Neural cell (in vitro differentiated cells): Measurements from ENCODE around the gene MS4A4E. TPM values are rescaled to one million over a fixed set of nuclear protein-coding genes. Genes with fewer than 3 reads are reported as not detected.

Source experiments
- H2AFZ ChIP-seq: fragments of 200-600, 300-800 bp; sonication (generic), shearing (Covaris generic); 2 replicates; pipeline ENCODE4 v1.6.0; 2014; ENCODE audit warnings: low read depth, mild to moderate bottlenecking, antibody characterized with exemption, low read length, moderate library complexity
- H3F3A ChIP-seq: fragments of 200-600 bp; shearing (Covaris generic); 2 replicates; pipeline ENCODE4 v1.6.1; 2016; ENCODE audit warnings: mild to moderate bottlenecking, moderate library complexity, mixed read lengths, antibody characterized with exemption, low read length; ENCODE audit not compliant: insufficient read depth, poor library complexity, severe bottlenecking
- H3K27ac ChIP-seq: fragments of 200-600, 300-800 bp; sonication (generic), shearing (Covaris generic); 2 replicates; pipeline ENCODE4 v1.5.1; 2014; ENCODE audit warnings: mild to moderate bottlenecking, low read length, moderate library complexity
- H3K27me3 ChIP-seq: fragments of 300-800, 200-600 bp; sonication (generic), shearing (Covaris generic); 2 replicates; pipeline ENCODE4 v1.6.0; 2014; ENCODE audit warnings: mild to moderate bottlenecking, low read depth, low read length, moderate library complexity; ENCODE audit not compliant: insufficient read depth
- H3K36me3 ChIP-seq: fragments of 300-800, 200-600 bp; sonication (generic), shearing (Covaris generic); 2 replicates; pipeline ENCODE4 v1.5.1; 2014; ENCODE audit warnings: mild to moderate bottlenecking, antibody characterized with exemption, low read length, moderate library complexity; ENCODE audit not compliant: insufficient read depth
- H3K4me2 ChIP-seq: fragments of 300-800, 200-600 bp; sonication (generic), shearing (Covaris generic); 2 replicates; pipeline ENCODE4 v1.6.0; 2014; ENCODE audit warnings: mild to moderate bottlenecking, low read length
- H3K4me3 ChIP-seq: fragments of 300-800, 200-600 bp; sonication (generic), shearing (Covaris generic); 2 replicates; pipeline ENCODE4 v1.5.1; 2014; ENCODE audit warnings: mild to moderate bottlenecking, low read length, moderate library complexity
- H3K79me2 ChIP-seq: fragments of 200-600 bp; shearing (Covaris generic); replicated peaks from 2 replicates; pipeline ENCODE4 v1.6.0; 2014; ENCODE audit warnings: mild to moderate bottlenecking, low read length, moderate library complexity; ENCODE audit not compliant: insufficient read depth
- H3K9ac ChIP-seq: fragments of 300-800, 200-600 bp; sonication (generic), shearing (Covaris generic); 2 replicates; pipeline ENCODE4 v1.6.1; 2016; ENCODE audit warnings: mild to moderate bottlenecking, low read length, mixed read lengths
- H3K9me2 ChIP-seq: fragments of 200-600 bp; shearing (Covaris generic); 2 replicates; pipeline ENCODE4 v1.6.1; 2016; ENCODE audit warnings: mild to moderate bottlenecking, low read length, mixed read lengths; ENCODE audit not compliant: insufficient read depth
- H3K9me3 ChIP-seq: fragments of 200-600, 300-800 bp; sonication (generic), shearing (Covaris generic); 2 replicates; pipeline ENCODE4 v1.6.1; 2016; ENCODE audit warnings: mild to moderate bottlenecking, mixed run types, low read length, moderate library complexity, mixed read lengths
- H4K20me1 ChIP-seq: fragments of 200-600 bp; shearing (Covaris generic); 2 replicates; pipeline ENCODE4 v1.6.1; 2016; ENCODE audit warnings: mild to moderate bottlenecking, mixed run types; ENCODE audit not compliant: insufficient read depth
- EP300 ChIP-seq: fragments of 450-650 bp; conservative IDR thresholded peaks from 2 replicates; pipeline ENCODE4 v1.6.1; 2014; ENCODE audit warnings: antibody characterized with exemption, mild to moderate bottlenecking, moderate library complexity; ENCODE audit not compliant: poor library complexity, severe bottlenecking
- EZH2 ChIP-seq: fragments of 200-600, 300-800 bp; shearing (Covaris generic), sonication (generic); IDR thresholded peaks from 2 replicates; pipeline ENCODE4 v1.6.1; 2014; ENCODE audit warnings: antibody characterized with exemption, low read length, borderline replicate concordance, mild to moderate bottlenecking; ENCODE audit not compliant: insufficient read depth, poor library complexity, severe bottlenecking
- MXI1 ChIP-seq: fragments of 450-650 bp; conservative IDR thresholded peaks from 2 replicates; pipeline ENCODE4 v1.6.1; 2014; ENCODE audit warnings: antibody characterized with exemption, mild to moderate bottlenecking; ENCODE audit not compliant: poor library complexity, severe bottlenecking
- POLR2AphosphoS5 ChIP-seq: IDR thresholded peaks from 2 replicates; pipeline ENCODE4 v1.6.1; 2012
- RAD21 ChIP-seq: fragments of 450-650 bp; conservative IDR thresholded peaks from 2 replicates; pipeline ENCODE4 v1.6.1; 2014; ENCODE audit warnings: antibody characterized with exemption, mild to moderate bottlenecking, moderate library complexity
- SMC3 ChIP-seq: fragments of 450-650 bp; conservative IDR thresholded peaks from 2 replicates; pipeline ENCODE4 v1.6.1; 2014; ENCODE audit warnings: antibody characterized with exemption, mild to moderate bottlenecking, moderate library complexity; ENCODE audit not compliant: poor library complexity
- TAF1 ChIP-seq: IDR thresholded peaks from 2 replicates; pipeline ENCODE4 v1.6.1; 2012; ENCODE audit warnings: low read depth
- polyA plus RNA-seq: library from polyadenylated mRNA; depleted of rRNA; stranded (reverse); fragments of >200 nt; gene quantifications from 2 replicates; pipeline ENCODE4 v1.2.3, GENCODE V29; 2014
- TF ChIP-seq, protein P1 (sequence below): fragments of 450-650 bp; IDR thresholded peaks from 2 replicates; pipeline ENCODE4 v1.5.1; 2014; ENCODE audit warnings: antibody characterized with exemption, mild to moderate bottlenecking, moderate library complexity; ENCODE audit not compliant: poor library complexity, severe bottlenecking
- TF ChIP-seq, protein P2 (sequence below): IDR thresholded peaks from 2 replicates; pipeline ENCODE4 v1.6.1; 2012; ENCODE audit warnings: borderline replicate concordance

MS4A4E gene
- polyA plus RNA-seq, 1 donor from 2014 or later, result not detected

DNA sequence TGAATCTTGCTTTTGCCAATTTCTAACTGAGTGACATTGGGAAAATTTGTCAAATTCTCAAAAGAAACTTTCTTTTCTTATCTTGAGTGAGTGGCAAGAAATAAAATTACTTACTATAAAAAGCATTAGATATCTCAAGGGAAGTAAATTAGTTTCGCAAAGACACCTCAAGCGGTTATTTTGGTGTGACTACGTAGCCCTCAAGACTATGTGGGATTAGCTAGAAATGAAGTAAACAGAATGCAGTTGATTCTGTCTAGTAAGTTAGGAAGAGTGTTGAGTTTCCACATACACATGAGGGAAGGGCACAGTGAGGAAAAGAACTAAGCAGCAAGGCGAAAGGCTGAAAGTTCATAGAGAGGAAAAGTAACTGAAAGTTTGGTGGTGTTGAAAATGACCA is 31.7 kb downstream of the MS4A4E start:
- Histone ChIP-seq H3K79me2 (no peaks in the 10 kb centered on the region), H3K9me2 (no peaks in the 10 kb centered on the region), H3K9me3 (no peaks in the 10 kb centered on the region), H3K36me3 (no peaks in the 10 kb centered on the region), H3K9ac (no peak overlapping the region), H3K27ac (no peak overlapping the region), H3K27me3 (no peaks in the 10 kb centered on the region), H2AFZ (no peak overlapping the region), H3K4me3 (no peak overlapping the region), H3F3A (no peaks in the 10 kb centered on the region), H4K20me1 (no peaks in the 10 kb centered on the region), H3K4me2 (no peak overlapping the region)
- TF ChIP-seq EZH2 (no peak), TAF1 (no peak), MXI1 (no peak), POLR2AphosphoS5 (no peak), EP300 (no peak)
- TF ChIP-seq, protein P1, sequence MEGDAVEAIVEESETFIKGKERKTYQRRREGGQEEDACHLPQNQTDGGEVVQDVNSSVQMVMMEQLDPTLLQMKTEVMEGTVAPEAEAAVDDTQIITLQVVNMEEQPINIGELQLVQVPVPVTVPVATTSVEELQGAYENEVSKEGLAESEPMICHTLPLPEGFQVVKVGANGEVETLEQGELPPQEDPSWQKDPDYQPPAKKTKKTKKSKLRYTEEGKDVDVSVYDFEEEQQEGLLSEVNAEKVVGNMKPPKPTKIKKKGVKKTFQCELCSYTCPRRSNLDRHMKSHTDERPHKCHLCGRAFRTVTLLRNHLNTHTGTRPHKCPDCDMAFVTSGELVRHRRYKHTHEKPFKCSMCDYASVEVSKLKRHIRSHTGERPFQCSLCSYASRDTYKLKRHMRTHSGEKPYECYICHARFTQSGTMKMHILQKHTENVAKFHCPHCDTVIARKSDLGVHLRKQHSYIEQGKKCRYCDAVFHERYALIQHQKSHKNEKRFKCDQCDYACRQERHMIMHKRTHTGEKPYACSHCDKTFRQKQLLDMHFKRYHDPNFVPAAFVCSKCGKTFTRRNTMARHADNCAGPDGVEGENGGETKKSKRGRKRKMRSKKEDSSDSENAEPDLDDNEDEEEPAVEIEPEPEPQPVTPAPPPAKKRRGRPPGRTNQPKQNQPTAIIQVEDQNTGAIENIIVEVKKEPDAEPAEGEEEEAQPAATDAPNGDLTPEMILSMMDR, result no peak
- TF ChIP-seq, protein P2, sequence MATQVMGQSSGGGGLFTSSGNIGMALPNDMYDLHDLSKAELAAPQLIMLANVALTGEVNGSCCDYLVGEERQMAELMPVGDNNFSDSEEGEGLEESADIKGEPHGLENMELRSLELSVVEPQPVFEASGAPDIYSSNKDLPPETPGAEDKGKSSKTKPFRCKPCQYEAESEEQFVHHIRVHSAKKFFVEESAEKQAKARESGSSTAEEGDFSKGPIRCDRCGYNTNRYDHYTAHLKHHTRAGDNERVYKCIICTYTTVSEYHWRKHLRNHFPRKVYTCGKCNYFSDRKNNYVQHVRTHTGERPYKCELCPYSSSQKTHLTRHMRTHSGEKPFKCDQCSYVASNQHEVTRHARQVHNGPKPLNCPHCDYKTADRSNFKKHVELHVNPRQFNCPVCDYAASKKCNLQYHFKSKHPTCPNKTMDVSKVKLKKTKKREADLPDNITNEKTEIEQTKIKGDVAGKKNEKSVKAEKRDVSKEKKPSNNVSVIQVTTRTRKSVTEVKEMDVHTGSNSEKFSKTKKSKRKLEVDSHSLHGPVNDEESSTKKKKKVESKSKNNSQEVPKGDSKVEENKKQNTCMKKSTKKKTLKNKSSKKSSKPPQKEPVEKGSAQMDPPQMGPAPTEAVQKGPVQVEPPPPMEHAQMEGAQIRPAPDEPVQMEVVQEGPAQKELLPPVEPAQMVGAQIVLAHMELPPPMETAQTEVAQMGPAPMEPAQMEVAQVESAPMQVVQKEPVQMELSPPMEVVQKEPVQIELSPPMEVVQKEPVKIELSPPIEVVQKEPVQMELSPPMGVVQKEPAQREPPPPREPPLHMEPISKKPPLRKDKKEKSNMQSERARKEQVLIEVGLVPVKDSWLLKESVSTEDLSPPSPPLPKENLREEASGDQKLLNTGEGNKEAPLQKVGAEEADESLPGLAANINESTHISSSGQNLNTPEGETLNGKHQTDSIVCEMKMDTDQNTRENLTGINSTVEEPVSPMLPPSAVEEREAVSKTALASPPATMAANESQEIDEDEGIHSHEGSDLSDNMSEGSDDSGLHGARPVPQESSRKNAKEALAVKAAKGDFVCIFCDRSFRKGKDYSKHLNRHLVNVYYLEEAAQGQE, result no peak

DNA sequence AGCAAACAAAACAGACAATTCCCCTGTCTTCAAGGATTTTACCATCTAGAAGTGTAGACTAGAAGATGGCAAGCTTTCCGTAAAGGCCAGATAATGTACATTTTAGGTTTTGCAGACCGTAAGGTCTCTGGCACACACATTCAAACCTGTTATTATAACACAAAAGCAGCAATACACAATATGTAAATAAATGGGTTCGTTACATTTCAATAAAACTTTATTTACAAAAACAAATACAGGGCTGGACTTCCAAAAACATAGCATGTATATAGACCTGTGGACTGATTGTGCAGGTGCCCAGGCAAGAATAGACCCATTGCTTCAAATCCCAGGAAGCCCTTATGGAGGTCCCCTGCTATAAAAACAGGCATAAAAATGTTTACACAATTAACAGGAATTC is 33.0 kb downstream of the MS4A4E start:
- no peaks in the 10 kb centered on the region for H4K20me1 ChIP-seq
- H3K4me3 ChIP-seq, result no peak overlapping the region
- TF ChIP-seq EP300 (no peak), MXI1 (no peak), RAD21 (no peak), TAF1 (no peak), EZH2 (no peak), POLR2AphosphoS5 (no peak), SMC3 (no peak)
- TF ChIP-seq, protein P1, result no peak
- TF ChIP-seq, protein P2, result no peak
- H3K27me3 ChIP-seq, result no peaks in the 10 kb centered on the region
- H3K9ac ChIP-seq, result no peak overlapping the region
- no peaks in the 10 kb centered on the region for H3K9me3 ChIP-seq
- H3K79me2 ChIP-seq, result no peaks in the 10 kb centered on the region
- no peaks in the 10 kb centered on the region for H3K9me2 ChIP-seq
- no peak overlapping the region for H3K27ac ChIP-seq
- no peak overlapping the region for H3K4me2 ChIP-seq
- no peaks in the 10 kb centered on the region for H3F3A ChIP-seq
- no peaks in the 10 kb centered on the region for H3K36me3 ChIP-seq
- no peak overlapping the region for H2AFZ ChIP-seq
